T-helper 2 cell treated with Interferon-gamma antibody and Interleukin-4, amounts not matched to agents 5 μg/mL and 100 μg/mL, for 36 hours (primary cell): ENCODE results near the gene TMPRSS6.

Experiments
- DNase-seq: peaks from one replicate; pipeline ENCODE4 v3.0.0; 2021; ENCODE audit warnings: low spot score
- H3K27ac Mint-ChIP-seq: one replicate; pipeline ENCODE4 v1.8.0; 2021; ENCODE audit warnings: mild to moderate bottlenecking, mixed read lengths
- H3K27me3 Mint-ChIP-seq: one replicate; pipeline ENCODE4 v1.8.0; 2021; ENCODE audit warnings: low read depth, mixed read lengths
- H3K36me3 Mint-ChIP-seq: one replicate; pipeline ENCODE4 v1.8.0; 2021; ENCODE audit warnings: low read depth, mixed read lengths
- H3K4me1 Mint-ChIP-seq: one replicate; pipeline ENCODE4 v1.8.0; 2021; ENCODE audit warnings: low read depth, mixed read lengths
- H3K4me3 Mint-ChIP-seq: one replicate; pipeline ENCODE4 v1.8.0; 2022; ENCODE audit warnings: mild to moderate bottlenecking, moderate library complexity, mixed read lengths
- H3K9me3 Mint-ChIP-seq: one replicate; pipeline ENCODE4 v1.8.0; 2021; ENCODE audit warnings: mixed read lengths

The TMPRSS6 gene

DNA sequence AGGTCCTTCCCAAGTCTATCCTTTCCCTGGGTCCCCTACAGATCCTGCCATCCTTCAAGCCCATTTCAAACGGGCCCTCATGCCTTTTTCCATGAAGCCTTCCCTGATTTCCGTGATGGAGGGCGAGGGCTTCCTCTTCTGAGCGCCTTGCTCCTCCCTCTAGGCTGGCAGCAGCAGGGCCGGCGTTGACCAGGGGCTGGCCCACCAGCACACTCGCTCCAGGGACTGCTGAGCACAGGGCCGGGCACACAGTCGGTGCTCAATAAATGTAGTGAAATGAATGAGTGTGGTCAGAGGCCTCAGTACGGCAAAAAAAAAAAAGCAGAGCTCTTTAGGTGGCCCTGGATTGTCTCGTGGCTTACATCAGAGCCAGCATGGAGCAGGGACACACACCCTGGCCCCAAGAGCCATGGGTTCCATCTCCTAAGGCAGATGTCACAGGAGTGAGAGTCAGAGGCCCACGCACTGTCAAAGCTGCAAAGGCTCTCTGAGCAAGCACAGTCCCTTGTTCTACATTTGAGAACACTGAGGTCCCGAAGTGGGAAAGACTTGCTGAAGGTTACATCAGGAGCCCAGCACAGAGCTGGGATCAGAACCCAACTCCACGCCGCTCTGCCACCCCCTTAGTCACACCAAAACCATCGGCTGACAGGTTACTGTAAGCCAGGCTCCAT is 37.1 kb upstream of the TMPRSS6 start:
- Mint-ChIP-seq H3K4me1 (peaks cover 58% of the 10 kb centered on the region), H3K9me3 (peaks cover 8% of the 10 kb centered on the region), H3K27me3 (no peaks in the 10 kb centered on the region), H3K4me3 (peak overlapping the region; percentile 96), H3K36me3 (peaks cover 56% of the 10 kb centered on the region), H3K27ac (peak overlapping the region; percentile 80)
- no peak for DNase-seq

DNA sequence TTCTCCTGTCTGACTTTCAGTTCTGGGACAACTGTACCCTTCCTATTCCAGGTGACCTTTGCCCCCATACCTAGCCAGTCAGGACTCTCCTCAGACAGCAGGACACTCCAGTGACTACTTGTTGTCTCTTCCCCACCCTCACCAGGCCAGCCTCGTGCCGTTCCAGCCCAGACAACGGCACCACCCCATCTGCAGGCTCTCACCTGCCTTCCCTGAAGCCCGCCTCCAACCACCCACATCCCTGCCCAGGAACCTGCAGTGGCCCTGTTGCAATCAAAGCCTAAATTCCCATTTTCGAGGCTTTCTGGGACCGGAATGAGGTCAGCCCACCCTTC is 36.5 kb upstream of the TMPRSS6 start:
- Mint-ChIP-seq H3K27me3 (no peaks in the 10 kb centered on the region), H3K36me3 (peaks cover 58% of the 10 kb centered on the region), H3K4me1 (peaks cover 53% of the 10 kb centered on the region), H3K4me3 (peak overlapping the region; percentile 96), H3K9me3 (peaks cover 6% of the 10 kb centered on the region), H3K27ac (peak overlapping the region; percentile 80)
- DNase-seq: no peak

DNA sequence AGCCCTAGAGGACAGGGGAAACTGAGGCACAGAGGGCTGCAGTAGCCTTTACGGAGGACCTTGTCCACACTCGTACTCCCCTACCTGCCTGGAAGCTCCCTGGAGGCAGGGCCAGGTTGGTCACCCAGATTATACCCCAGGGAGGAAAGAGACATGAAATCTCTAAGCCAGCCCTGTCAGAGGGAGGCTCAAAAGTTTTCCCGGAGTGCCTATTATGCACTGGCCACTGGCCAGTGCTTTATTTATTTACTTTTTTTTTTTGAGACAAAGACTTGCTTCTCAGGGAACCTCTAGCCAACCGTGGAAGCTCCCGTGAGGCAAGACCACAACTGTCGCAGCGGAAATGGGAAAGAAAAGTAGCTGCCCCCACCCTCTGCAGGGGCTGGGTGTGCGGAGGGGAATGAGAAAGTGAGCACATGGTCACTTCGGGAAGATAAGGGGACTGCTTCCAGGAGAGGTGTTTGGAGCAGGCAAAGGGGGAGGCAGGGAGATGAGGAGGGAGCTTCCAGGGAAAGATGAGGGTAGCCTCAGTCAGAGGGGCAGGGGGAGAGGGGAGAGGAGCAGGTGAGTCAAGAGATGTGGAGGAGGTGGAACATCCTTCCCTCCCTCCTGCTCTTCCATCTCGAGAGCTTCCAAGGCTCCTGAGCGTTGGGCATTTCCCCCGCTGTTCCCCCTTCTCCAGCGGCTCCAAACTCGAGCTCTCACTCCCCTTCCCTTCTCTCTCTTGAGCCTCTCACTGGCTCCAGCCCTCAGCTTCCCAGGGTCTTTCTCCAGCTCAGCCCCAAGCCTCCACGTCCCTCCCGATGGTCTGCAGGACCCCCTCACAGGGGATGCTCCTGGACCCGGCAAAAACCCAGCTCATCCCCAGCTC is 35.9 kb upstream of the TMPRSS6 start:
- Mint-ChIP-seq H3K4me3 (peak overlapping the region; percentile 96), H3K27me3 (no peaks in the 10 kb centered on the region), H3K9me3 (no peaks in the 10 kb centered on the region), H3K4me1 (peaks cover 48% of the 10 kb centered on the region), H3K36me3 (peaks cover 58% of the 10 kb centered on the region), H3K27ac (peak overlapping the region; percentile 80)
- no peak for DNase-seq

GRCh38 chr22:37144180-37144554 is 34.7 kb upstream of the TMPRSS6 start:
- Mint-ChIP-seq H3K9me3 (no peaks in the 10 kb centered on the region), H3K36me3 (peaks cover 60% of the 10 kb centered on the region), H3K27me3 (no peaks in the 10 kb centered on the region), H3K27ac (no peak overlapping the region), H3K4me1 (peaks cover 42% of the 10 kb centered on the region), H3K4me3 (no peak overlapping the region)
- DNase-seq: no peak

GRCh38 chr22:37141971-37142370 is 32.5 kb upstream of the TMPRSS6 start:
- Mint-ChIP-seq H3K36me3 (peaks cover 70% of the 10 kb centered on the region), H3K9me3 (no peaks in the 10 kb centered on the region), H3K4me3 (no peak overlapping the region), H3K27ac (no peak overlapping the region), H3K27me3 (no peaks in the 10 kb centered on the region), H3K4me1 (peaks cover 35% of the 10 kb centered on the region)
- no peak for DNase-seq

- Mint-ChIP-seq H3K27me3 (no peaks in the 10 kb centered on the region), H3K4me3 (no peak overlapping the region), H3K36me3 (peaks cover 72% of the 10 kb centered on the region), H3K4me1 (peaks cover 30% of the 10 kb centered on the region), H3K9me3 (no peaks in the 10 kb centered on the region), H3K27ac (no peak overlapping the region)
- DNase-seq: no peak
Measured at GRCh38 chr22:37141476-37141875, 32.0 kb upstream of the TMPRSS6 start.

- H3K27ac Mint-ChIP-seq: peak overlapping the region; percentile 15
- peaks cover 23% of the 10 kb centered on the region for H3K4me1 Mint-ChIP-seq
- H3K4me3 Mint-ChIP-seq: no peak overlapping the region
- DNase-seq: no peak
- H3K36me3 Mint-ChIP-seq: peaks cover 68% of the 10 kb centered on the region
- no peaks in the 10 kb centered on the region for H3K27me3 Mint-ChIP-seq
- H3K9me3 Mint-ChIP-seq: no peaks in the 10 kb centered on the region
Measured at GRCh38 chr22:37140686-37141323, 31.3 kb upstream of the TMPRSS6 start.

- Mint-ChIP-seq H3K9me3 (no peaks in the 10 kb centered on the region), H3K4me1 (peaks cover 14% of the 10 kb centered on the region), H3K27me3 (no peaks in the 10 kb centered on the region), H3K4me3 (no peak overlapping the region), H3K36me3 (peaks cover 69% of the 10 kb centered on the region), H3K27ac (no peak overlapping the region)
- DNase-seq: no peak
Measured at GRCh38 chr22:37139762-37140161, 30.2 kb upstream of the TMPRSS6 start.

DNA sequence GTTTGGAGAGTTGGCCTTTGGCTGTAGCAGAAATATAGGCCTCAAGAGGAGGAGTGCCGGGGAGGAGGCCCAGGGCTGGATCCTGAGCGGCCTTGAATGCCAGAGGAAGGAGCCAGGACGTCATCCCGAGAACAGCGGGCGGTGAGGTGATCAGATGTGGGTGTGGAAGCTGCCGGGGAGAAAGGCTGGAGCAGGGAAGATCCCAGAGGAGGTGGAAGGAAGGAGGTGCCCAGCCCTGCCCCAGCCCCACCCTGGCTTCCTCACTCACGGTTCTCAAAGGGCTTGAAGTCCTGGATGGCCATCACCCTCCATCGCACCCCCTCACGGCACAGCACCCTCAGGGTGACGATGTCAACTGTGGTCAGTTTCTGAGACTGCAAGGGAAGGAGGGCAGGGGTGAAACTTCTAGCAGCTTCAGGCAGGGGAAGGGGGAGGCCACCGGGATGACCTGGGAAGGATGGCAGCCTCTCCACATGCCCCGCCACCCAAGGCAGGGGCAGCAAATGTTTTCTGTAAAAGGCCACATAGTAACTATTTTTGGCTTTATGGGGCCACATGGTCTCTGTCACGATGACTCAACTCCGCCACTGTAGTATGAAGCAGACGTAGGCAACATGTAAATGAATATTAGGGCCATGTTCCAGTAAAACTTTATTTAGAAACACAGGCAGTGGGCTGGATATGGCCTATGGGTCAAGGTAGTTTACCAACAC is 29.5 kb upstream of the TMPRSS6 start:
- Mint-ChIP-seq H3K4me3 (no peak overlapping the region), H3K9me3 (no peaks in the 10 kb centered on the region), H3K36me3 (peaks cover 71% of the 10 kb centered on the region), H3K4me1 (peaks cover 12% of the 10 kb centered on the region), H3K27me3 (no peaks in the 10 kb centered on the region), H3K27ac (peak overlapping the region; percentile 49)
- DNase-seq: peak; percentile 32

DNA sequence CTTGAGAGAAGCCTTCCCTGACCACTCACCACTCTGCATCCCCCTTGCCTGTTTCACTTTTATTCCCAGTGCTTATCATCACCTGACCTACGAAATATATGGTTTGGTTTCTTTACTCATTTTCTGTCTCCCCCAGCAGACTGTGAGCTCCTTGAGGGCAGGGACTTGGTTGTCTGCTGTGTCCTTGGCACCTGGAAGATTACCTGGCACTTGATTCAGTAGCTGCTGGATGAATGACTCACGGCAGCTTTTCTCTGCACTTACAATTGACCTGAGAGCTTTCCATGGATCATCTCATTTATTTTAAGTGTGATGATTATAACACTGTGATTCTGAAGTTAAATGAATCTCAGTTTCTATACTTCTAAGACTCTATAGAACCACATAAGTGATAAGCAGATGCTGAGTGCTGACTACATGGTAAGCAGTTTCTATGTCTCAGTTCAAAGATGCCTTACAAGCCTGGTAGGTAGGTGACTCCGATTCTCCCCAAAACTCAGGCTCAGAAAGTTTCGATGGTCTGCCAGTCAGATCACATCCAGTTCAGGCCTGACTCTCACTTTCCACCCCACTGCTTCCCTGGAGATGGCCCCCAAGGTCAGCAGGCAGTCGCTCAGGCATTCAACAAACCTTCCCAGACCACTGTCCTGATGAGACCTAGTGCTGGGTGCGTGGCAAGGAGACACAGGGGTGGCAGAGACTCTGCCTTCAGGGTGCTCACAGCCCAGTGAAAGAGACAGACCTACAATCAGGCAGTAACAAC is 28.6 kb upstream of the TMPRSS6 start:
- H3K4me3 Mint-ChIP-seq: no peak overlapping the region
- H3K27ac Mint-ChIP-seq: peak overlapping the region; percentile 49
- H3K4me1 Mint-ChIP-seq: peaks cover 9% of the 10 kb centered on the region
- no peaks in the 10 kb centered on the region for H3K9me3 Mint-ChIP-seq
- peak; percentile 62 for DNase-seq
- peaks cover 70% of the 10 kb centered on the region for H3K36me3 Mint-ChIP-seq
- H3K27me3 Mint-ChIP-seq: no peaks in the 10 kb centered on the region

DNA sequence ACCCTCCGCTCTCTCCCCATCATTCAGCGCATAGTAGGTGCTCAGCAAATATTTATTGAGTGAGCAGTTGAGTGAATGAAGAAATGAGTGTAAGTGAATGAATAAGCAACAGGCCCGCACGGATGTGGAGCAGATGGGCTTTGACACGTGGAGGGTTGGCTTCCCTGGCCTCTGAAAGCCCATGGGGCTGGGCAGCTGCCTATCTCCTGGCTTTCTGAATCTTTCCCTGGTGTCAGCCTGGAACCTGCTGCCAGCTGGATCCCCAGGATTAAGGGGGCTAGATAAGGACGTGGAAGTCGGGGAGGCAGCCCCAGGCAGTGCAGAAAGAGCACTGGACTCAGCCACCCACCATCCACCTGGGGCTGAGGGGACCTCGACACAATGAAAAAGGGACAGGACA is 27.6 kb upstream of the TMPRSS6 start:
- H3K27ac Mint-ChIP-seq: peak overlapping the region; percentile 4
- peaks cover 7% of the 10 kb centered on the region for H3K4me1 Mint-ChIP-seq
- H3K36me3 Mint-ChIP-seq: peaks cover 70% of the 10 kb centered on the region
- no peaks in the 10 kb centered on the region for H3K27me3 Mint-ChIP-seq
- H3K9me3 Mint-ChIP-seq: no peaks in the 10 kb centered on the region
- no peak for DNase-seq
- no peak overlapping the region for H3K4me3 Mint-ChIP-seq

DNA sequence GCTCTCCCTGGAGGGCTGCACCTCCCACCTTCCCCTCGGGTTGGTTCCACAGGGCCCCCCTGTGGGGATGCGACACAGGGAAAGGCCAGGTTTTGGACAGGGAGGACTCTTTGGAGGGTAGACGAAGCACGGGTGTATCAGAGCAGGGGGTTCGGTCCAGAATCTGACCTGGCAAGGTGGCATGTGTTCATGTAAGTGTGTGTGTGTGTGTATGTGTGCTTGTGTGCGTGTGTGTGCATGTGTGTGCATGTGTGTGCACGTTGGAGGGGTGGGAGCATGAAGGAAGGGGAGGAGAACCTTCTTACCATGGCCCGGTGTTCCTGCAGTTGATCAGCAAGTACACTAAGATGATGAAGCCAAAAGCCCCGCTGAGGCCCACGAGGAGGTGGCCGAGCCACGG is 25.5 kb upstream of the TMPRSS6 start:
- Mint-ChIP-seq H3K4me3 (no peak overlapping the region), H3K4me1 (peaks cover 8% of the 10 kb centered on the region)

GRCh38 chr22:37133304-37134018 is 23.9 kb upstream of the TMPRSS6 start:
- no peaks in the 10 kb centered on the region for H3K27me3 Mint-ChIP-seq
- H3K4me1 Mint-ChIP-seq: peaks cover 7% of the 10 kb centered on the region
- H3K4me3 Mint-ChIP-seq: no peak overlapping the region
- peaks cover 71% of the 10 kb centered on the region for H3K36me3 Mint-ChIP-seq
- H3K9me3 Mint-ChIP-seq: no peaks in the 10 kb centered on the region
- DNase-seq: no peak
- H3K27ac Mint-ChIP-seq: no peak overlapping the region

More for the DNA sequence above, 25.5 kb upstream of the TMPRSS6 start:
- no peak overlapping the region for H3K27ac Mint-ChIP-seq
- DNase-seq: no peak
- H3K9me3 Mint-ChIP-seq: no peaks in the 10 kb centered on the region
- H3K27me3 Mint-ChIP-seq: no peaks in the 10 kb centered on the region
- H3K36me3 Mint-ChIP-seq: peaks cover 71% of the 10 kb centered on the region
